Ascending aorta (tissue), 2 donors: ENCODE results near the gene GTF2A2. TPM values are rescaled to one million over a fixed set of nuclear protein-coding genes. Genes with fewer than 3 reads are reported as not detected.

Experiments
- DNase-seq, 2 donors: peaks; one replicate each; pipeline ENCODE4 v3.0.0-alpha.2; 2019; ENCODE audit warnings: low spot score in 2 of 2
- H3K27ac ChIP-seq, 2 donors: fragments of 200-600 bp; sonication (generic); one replicate each; pipeline ENCODE4 v1.5.1; 2016 to 2017; ENCODE audit warnings: mild to moderate bottlenecking in 1 of 2
- H3K27me3 ChIP-seq: fragments of 200-600 bp; sonication (generic); one replicate; pipeline ENCODE4 v1.5.1; 2017
- H3K36me3 ChIP-seq, 2 donors: fragments of 200-600 bp; sonication (generic); one replicate each; pipeline ENCODE4 v1.5.1; 2016
- H3K4me1 ChIP-seq, 2 donors: fragments of 200-600 bp; sonication (generic); one replicate each; pipeline ENCODE4 v1.5.1; 2016 to 2017; ENCODE audit warnings: mild to moderate bottlenecking in 1 of 2
- H3K4me3 ChIP-seq, 2 donors: fragments of 200-600 bp; sonication (generic); one replicate each; pipeline ENCODE4 v1.5.1; 2016 to 2017; ENCODE audit warnings: mild to moderate bottlenecking in 1 of 2
- H3K9me3 ChIP-seq, 2 donors: fragments of 200-600 bp; sonication (generic); one replicate each; pipeline ENCODE4 v1.5.1; 2016
- CTCF ChIP-seq, 3 experiments: fragments of 200-600 bp in 2 of 3; fragments of 450-650 bp in 1 of 3; sonication (generic) in 2 of 3; IDR thresholded peaks; one replicate each; pipeline ENCODE4 v1.5.1; 2016 to 2019; ENCODE audit warnings: antibody characterized with exemption in 3 of 3, mild to moderate bottlenecking in 1 of 3, moderate library complexity in 1 of 3
- intact Hi-C: fragments of 100-400 bp; cut with DNase I; formaldehyde crosslinking; loops from one replicate; pipeline ENCODE4 v1.15.1; 2023
- total RNA-seq: library from RNA; depleted of rRNA; stranded (reverse); fragments of >200 nt; gene quantifications from one replicate; pipeline ENCODE4 v1.1.0, GENCODE V29; 2016

Gene GTF2A2
- total RNA-seq, 1 donor from 2014 or later, result 1.4 TPM

DNA sequence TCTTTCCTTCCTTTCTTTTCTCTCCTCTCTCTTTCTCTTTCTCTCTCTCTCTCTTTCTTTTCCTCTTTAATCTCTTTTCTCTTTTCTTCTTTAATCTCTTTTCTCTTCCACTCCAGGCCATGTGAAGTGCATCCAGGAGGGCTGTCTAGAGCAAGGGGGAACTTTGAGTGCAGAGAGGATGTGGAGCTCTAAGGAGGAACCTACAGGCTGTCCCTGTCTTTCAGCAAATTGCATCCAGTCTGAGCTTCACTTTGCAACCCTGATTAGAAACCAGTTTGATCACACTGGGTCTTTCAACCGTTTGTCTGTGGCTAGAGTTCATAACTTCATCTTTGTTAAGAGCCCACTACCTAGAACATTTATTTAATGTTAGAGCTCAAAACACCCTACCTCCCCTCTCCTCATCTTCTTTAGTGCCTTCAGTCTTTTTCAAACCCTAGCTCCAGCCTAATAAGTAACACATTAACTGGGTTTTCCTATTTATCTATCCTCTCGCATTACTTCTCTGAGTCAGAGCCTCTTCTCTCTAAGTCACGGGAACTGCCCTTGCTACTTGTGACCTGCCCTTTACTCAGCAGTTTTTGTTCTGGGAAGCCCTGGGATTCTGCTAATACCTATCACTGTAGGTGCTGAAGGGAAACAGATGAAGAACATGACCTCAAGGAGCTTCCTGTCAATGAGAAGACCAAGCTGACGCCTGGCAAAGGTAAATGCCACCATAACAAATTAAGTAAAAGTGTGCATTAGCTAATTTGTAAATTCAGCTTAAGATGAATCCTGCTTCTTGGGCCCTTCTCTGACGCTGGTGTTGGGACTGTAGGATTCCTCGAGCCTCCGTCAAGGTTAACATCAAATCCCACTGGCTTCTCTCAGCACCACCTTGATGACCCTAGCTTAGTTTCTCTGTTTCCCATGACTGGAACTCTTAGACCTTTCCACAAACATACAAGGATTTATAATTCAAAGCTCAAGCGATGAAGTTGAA, 45.7 kb downstream of the GTF2A2 start, which contains the start of gene GCNT3:
Gene GCNT3 (plus strand): TSS at position 508 of the 985 bp plus-strand sequence. CDS start 6,456 bp downstream, outside the sequence.
- H3K4me1 ChIP-seq, result no peaks in the 10 kb centered on the region
- TF ChIP-seq CTCF (IDR thresholded peaks at IDR 0.05), result no peak
- no peak for DNase-seq
- H3K27ac ChIP-seq, result no peak within 1 kb of the TSS
- H3K4me3 ChIP-seq, result no peak within 1 kb of the TSS
- H3K36me3 ChIP-seq, result no peaks in the 10 kb centered on the region
- intact Hi-C loops, result no loop called here
- no peaks in the 10 kb centered on the region for H3K27me3 ChIP-seq
- H3K9me3 ChIP-seq, result no peaks in the 10 kb centered on the region

- H3K36me3 ChIP-seq, result no peaks in the 10 kb centered on the region
- intact Hi-C loops, result no loop called here
These were observed 47.3 kb downstream of the GTF2A2 start for GRCh38 chr15:59609730-59610712.

DNA sequence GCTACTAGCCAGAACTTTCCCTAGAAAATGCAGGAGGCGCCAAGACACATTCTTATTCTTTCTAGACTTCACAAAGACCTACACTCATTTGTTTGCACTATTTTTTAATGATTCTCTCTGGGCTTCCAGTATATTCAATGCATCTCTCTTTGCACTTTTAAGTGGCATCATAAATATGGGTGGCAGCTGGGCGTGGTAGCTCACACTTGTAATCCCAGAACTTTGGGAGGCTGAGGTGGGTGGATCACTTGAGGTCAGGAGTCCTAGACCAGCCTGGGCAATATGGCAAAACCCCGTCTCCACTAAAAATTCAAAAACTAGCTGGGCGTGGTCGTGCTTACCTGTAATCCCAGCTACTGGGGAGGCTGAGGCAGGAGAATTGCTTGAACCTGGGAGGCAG, 51.3 kb downstream of the GTF2A2 start:
- intact Hi-C loops, result no loop called here
- Histone ChIP-seq H3K27me3 (no peaks in the 10 kb centered on the region), H3K9me3 (peaks cover 4 to 7% of the 10 kb centered on the region in 2 donors), H3K27ac (no peak overlapping the region), H3K4me1 (no peaks in the 10 kb centered on the region), H3K4me3 (no peak overlapping the region), H3K36me3 (no peaks in the 10 kb centered on the region)
- DNase-seq, result no peak
- no peak for TF ChIP-seq CTCF (IDR thresholded peaks at IDR 0.05)

More at GRCh38 chr15:59609730-59610712, 47.3 kb downstream of the GTF2A2 start:
- no peaks in the 10 kb centered on the region for H3K27me3 ChIP-seq
- no peaks in the 10 kb centered on the region for H3K9me3 ChIP-seq
- H3K4me3 ChIP-seq, result no peak overlapping the region
- DNase-seq, result no peak
- no peak overlapping the region for H3K27ac ChIP-seq
- no peak for TF ChIP-seq CTCF (IDR thresholded peaks at IDR 0.05)
- H3K4me1 ChIP-seq, result no peaks in the 10 kb centered on the region

DNA sequence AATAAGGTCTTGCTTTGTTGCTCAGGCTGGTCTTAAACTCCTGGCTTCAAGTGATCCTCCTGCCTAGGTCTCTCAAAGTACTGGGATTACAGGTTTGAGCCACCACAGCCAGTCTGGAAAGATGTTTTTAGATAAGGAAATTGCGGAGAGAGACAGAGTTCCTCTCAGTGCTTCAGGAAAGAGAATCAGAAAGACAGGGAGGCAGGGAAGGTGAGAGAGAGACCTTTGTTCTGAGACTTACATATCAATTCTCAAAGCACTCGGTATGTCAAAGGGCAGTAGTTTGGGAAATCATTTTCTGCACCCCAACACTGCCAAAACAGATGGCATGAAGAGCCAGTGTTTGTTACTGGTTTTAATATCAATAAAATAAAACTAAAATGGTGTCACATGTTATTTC, 58.9 kb downstream of the GTF2A2 start:
- no peak for TF ChIP-seq CTCF (IDR thresholded peaks at IDR 0.05)
- Histone ChIP-seq H3K27me3 (no peaks in the 10 kb centered on the region), H3K4me3 (no peak overlapping the region), H3K9me3 (peaks cover 0 to 9% of the 10 kb centered on the region in 2 donors), H3K27ac (no peak overlapping the region), H3K36me3 (no peaks in the 10 kb centered on the region), H3K4me1 (no peaks in the 10 kb centered on the region)
- intact Hi-C loops, result no loop called here
- DNase-seq, result no peak

DNA sequence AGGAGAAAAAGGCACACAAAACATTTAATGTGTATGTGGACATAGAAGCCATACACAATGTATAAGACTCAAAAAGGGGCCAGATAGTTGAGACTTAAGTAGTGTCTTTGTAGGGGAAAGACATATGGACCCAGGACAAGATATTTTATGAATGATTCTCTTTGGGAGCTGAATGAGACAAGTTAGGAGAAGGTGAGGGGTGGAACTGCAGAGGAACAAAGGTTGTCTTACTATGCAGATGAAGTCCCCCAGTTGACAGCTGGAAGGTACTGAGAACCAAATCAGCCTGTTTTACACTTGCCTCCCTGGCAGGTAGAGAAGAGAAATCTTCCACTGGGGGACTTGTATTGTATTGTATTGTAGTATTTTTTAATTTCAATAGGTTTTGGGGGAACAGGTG, 60.7 kb downstream of the GTF2A2 start:
- Histone ChIP-seq H3K4me1 (no peaks in the 10 kb centered on the region), H3K27ac (no peak overlapping the region), H3K9me3 (peaks cover 0 to 8% of the 10 kb centered on the region in 2 donors), H3K4me3 (no peak overlapping the region), H3K36me3 (no peaks in the 10 kb centered on the region), H3K27me3 (no peaks in the 10 kb centered on the region)
- no peak for DNase-seq
- TF ChIP-seq CTCF (IDR thresholded peaks at IDR 0.05), result no peak
- intact Hi-C loops, result no loop called here
